EH (cell line): Measurements from ENCODE around the gene TSC1.
A peak's percentile ranks its signal among the peaks of the same experiment; 100 is the strongest.

Source experiments
- DNase-seq: peaks from one replicate; pipeline ENCODE4 v3.0.0-alpha.2; 2015; ENCODE audit warnings: low read depth

The TSC1 gene

DNA sequence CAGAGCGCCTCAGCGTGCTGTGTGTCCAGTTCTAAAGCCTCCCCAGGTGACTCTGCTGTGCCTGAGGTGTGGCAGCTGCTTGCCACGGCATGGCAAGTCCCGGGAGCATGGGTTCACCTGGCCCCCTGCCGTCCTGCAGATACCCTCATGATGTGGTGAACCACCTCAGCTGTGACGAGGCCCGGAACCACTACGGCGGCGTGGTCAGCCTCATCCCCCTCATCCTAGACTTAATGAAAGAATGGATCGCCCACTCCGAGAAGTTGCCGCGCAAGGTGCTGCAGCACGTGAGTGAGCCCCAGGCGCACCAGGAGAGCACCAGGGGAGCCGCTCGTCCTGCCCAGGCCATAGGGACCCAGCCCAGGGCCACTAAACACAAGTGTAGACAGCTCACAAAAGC lies 56.3 kb downstream of the TSC1 start:
- DNase-seq, result no peak

GRCh38 chr9:132887181-132888120 lies 57.0 kb downstream of the TSC1 start:
- no peak for DNase-seq

DNA sequence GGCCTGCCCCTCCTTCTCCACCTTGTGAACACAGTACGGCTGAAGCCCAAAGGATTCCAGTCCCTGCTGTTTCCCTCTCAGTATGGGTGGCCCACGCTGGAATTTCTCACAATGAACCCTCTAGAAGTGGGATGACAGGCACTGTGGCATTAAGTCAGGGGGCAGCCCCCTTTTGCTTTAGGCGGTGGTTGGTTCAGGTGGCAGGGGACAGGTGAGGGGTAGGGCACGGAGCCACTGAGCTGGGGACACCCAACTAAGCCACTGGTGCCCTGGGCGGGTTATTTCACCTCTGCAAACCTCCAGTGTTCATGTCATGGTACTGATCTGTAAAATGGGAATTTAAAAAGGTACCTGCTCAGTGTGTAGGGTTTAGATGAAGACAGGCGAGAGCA lies 58.1 kb downstream of the TSC1 start:
- DNase-seq, result no peak

DNA sequence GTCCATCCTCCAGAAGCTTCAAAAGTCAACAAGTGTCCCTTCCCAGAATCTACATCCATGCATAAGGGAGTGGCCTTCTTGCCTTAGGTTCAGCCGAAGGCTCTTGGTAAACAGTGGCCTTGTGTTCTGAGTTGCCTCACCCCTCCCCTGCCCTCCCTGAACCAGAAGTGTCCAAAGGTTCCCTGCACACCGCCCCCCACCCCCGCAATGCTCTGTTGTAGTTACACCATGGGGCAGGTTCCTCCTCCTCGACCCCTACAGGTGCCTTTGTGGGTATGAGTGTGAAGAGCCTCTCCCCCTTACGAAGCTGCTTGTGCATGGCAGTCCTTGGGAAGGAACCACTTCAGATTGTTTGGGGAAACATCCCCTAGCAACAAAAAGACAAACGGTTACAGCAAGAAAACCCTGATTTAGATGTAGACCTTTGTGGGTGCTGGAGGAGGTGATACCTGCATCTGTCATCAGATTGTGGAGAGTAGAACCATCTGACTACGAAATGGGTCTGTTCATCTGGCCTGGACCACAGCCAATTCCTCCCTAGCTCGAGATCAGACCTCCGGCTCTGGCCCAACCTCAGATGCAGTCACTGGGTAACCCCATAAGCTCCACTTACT lies 58.6 kb downstream of the TSC1 start:
- DNase-seq, result no peak

- DNase-seq, result no peak
These were observed 60.8 kb downstream of the TSC1 start for GRCh38 chr9:132883349-132884294.

- no peak for DNase-seq
These were observed 61.8 kb downstream of the TSC1 start for GRCh38 chr9:132882616-132883015.

GRCh38 chr9:132881826-132882225 lies 62.6 kb downstream of the TSC1 start:
- DNase-seq, result no peak

GRCh38 chr9:132880324-132880661 lies 64.1 kb downstream of the TSC1 start:
- DNase-seq, result peak; percentile 4

DNA sequence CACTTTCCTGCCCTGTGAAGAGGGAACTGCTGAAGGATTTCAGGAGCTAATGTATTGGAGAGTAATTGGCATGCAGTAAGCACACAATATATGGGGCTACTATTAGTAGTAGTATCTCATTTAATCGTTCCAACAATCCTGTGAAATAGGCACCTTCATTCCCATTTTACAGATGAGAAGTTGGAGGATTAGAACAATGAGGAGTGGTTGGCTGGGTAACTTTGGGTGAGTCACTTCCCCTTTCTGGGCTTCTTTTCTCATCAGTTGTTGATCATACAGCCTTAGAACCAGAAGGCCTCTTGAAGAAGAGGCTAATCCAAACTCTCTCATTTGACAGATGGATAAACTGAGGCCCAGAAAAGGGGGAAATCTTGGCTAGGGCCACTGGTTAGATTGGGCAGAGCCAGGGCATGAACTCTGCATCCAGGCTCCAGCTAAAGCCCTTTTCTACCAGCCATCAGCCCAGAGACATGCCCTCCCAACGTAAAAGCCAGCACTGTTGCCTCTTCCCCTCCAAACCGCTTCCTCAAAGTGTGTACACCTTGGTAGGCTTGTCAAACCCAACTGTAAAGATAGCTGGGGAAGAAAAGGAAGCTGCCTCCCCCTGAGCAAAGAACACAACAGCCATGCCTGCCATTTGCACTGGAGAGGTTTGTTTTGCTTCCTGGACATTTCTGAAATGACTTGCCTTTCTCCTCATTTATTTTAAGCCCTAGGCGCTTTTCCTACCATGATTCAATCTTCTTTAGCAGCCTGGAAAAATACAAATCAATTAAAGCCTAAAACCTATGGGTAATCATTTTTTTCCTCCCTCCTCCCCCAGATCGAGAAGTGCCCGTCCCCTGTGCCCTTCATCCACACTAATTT lies 64.7 kb downstream of the TSC1 start:
- peak; percentile 8 for DNase-seq

GRCh38 chr9:132878695-132879456 lies 65.5 kb downstream of the TSC1 start, which contains the start of gene SPACA9:
TSS of gene SPACA9 (plus strand) at chr9:132878898. CDS start at chr9:132883948, 5,050 bp downstream.
- DNase-seq, result peak; percentile 63

- peak; percentile 70 for DNase-seq
These were observed 66.4 kb downstream of the TSC1 start, which contains the start of gene AK8 for GRCh38 chr9:132877824-132878694. TSS of gene AK8 (minus strand) at chr9:132878284. CDS start at chr9:132878255, 29 bp downstream.

DNA sequence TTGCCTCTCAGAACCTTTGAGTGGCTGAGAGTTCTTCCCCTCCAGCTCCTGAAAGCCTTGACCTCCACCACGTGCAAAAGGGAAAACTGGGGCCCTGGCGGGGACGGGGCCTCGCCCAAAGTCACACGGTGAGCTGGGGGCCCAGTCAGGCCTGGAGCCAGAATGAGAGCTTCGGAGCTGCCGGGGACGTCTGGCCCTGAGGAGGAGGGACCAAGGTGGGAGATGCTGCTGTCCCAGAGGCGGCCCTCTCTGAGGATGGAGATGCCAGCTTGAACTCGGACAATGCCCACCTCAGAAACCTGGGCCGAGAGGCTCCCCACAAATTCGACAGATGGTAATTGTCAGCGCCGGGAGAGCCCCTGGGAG lies 67.0 kb downstream of the TSC1 start:
- no peak for DNase-seq

DNA sequence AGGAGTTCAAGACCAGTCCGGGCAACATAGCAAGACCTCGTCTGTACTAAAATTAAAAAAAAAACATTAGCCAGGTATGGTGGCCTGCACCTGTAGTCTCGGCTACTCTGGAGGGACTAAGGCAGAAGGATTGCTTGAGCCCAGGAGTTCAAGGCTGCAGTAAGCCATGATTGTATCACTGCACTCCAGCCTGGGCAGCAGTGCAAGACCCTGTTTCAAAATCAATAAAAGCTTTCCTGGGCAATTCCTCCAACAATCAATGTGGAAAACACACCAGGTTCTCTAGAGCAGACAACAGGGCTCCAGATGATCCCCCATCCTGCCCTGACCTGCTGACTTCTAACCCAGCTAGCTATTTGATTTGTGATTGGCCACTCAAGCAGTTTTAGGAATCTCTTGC lies 67.6 kb downstream of the TSC1 start:
- no peak for DNase-seq

- DNase-seq, result no peak
These were observed 69.3 kb downstream of the TSC1 start for GRCh38 chr9:132875159-132875558.

GRCh38 chr9:132873403-132873802 lies 71.0 kb downstream of the TSC1 start:
- DNase-seq, result no peak

DNA sequence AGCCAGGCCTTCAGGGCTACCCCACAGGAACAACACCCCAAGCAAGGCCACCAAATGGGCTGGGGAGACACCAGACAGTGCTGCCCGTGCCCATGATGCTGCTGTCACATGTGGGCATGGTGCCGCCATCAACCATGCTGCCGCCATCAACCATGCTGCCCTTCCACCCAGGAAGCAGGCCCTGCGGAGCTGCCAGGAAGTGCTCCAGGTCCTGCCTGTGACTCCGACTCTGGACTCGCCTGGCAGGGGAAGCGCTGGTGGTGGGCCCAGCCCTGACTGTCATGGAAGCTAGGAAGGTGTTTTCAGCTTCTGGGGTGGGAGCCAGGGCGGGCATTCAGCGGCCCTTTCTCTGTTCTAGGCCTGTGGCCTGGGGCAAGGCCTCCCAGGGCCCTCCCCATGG lies 75.2 kb downstream of the TSC1 start:
- no peak for DNase-seq

- DNase-seq, result no peak
These were observed 77.5 kb downstream of the TSC1 start for GRCh38 chr9:132866898-132867297.

DNA sequence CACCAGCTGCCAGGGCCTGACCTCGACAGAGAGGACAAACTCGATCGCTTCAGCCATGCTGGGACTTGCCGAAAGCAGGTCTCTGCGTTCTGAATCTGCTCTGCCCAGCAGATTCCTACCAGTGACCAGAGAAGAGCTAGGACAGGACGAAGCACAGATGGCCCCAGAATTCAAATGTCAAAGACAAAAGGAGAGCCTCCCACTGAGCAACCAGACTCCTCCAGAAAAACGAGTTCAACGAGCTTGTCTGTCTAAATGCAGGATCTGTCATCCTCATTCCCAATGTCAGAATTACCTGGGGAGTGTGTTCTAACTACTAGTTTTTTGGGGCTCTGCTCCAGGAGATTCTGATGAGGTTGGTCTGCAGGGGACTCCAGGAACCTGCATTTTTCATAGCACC lies 79.7 kb downstream of the TSC1 start:
- no peak for DNase-seq

DNA sequence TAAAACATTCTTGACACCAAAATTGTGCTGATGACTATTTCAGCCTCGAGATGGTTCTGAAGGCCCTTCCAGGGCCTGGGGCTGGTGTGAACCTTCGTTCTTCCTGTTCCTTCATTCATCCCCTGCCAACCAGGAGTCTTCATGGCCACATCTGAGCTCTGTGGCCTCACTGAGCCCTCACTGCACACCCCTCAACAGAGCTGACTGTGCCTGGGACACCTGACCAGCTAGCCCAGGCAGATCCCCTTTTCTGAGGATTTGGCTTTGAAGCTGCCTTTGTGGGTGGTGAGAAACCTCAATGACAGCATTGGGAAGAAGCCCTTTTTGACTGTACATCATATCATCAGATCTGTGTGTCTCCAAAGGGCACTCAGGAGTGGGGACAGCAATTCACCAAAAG lies 80.1 kb downstream of the TSC1 start:
- DNase-seq, result no peak

DNA sequence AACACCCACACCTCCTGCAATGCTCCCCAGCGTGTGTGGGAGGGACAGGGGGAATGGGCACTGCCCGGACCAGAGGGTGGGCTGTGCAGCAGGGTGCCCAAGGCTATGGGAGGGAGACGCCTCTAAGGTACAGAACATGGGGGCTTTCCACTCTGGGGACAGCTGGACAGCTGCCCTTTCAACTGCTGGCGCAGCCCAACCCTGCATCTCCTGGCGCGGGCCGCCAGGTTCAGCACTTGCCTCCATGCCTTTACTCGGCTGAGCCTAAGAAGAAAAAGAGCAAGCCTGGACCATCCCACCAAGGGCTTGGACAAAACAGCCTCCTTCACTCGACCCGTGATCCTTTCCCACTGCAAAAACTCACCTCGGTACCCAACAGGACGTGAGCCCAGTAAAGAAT lies 81.3 kb downstream of the TSC1 start:
- DNase-seq, result no peak
